IMR-90 (cell line): ENCODE results near the gene CLDN9.

Source experiments
- SMC3 ChIP-seq: fragments of 150-350 bp; IDR thresholded peaks from 2 replicates; pipeline ENCODE4 v1.6.1; 2016; ENCODE audit warnings: low read depth, mild to moderate bottlenecking, antibody characterized with exemption, low read length, moderate library complexity
- TF ChIP-seq, protein P1 (sequence below): fragments of 150-350 bp; IDR thresholded peaks from 2 replicates; pipeline ENCODE4 v1.6.1; 2017; ENCODE audit warnings: mild to moderate bottlenecking, antibody characterized with exemption, low read length, low read depth

DNA sequence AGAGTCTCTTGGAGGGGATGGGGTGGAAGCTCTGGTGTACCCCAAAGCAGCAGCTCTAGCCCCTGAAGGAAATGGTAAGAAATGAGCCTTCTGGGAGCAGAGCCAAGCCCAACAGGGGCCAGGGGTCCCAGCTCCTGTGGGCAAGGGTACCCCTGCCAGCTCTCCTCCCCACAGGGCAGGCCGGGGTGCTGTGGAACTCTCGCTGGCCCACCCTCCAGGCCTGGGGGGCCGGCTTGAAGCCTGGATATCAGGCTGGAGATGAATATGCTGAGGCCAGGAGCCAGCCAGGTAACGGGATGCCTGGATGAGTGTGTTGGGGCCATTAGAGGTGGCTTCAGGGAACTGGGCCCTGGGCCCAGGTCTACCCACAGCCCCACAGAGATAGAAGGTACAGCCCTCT, 12.2 kb upstream of the CLDN9 start:
- TF ChIP-seq, protein P1, sequence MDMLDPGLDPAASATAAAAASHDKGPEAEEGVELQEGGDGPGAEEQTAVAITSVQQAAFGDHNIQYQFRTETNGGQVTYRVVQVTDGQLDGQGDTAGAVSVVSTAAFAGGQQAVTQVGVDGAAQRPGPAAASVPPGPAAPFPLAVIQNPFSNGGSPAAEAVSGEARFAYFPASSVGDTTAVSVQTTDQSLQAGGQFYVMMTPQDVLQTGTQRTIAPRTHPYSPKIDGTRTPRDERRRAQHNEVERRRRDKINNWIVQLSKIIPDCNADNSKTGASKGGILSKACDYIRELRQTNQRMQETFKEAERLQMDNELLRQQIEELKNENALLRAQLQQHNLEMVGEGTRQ: no peak
- no peak for TF ChIP-seq SMC3
